GM21786 (cell line): ENCODE measurements around the gene PPP6R2.
"Not testable (repeated sequence)": the region's sequence is repeated elsewhere in the genome, so short reads cannot be mapped to it uniquely, and the experiment has no call there.

Experiments used
- ATAC-seq: cut with Tn5 transposase; IDR thresholded peaks from one replicate; pipeline ENCODE4 v1.9.1; 2021; ENCODE audit not compliant: unreplicated experiment

The PPP6R2 gene

DNA sequence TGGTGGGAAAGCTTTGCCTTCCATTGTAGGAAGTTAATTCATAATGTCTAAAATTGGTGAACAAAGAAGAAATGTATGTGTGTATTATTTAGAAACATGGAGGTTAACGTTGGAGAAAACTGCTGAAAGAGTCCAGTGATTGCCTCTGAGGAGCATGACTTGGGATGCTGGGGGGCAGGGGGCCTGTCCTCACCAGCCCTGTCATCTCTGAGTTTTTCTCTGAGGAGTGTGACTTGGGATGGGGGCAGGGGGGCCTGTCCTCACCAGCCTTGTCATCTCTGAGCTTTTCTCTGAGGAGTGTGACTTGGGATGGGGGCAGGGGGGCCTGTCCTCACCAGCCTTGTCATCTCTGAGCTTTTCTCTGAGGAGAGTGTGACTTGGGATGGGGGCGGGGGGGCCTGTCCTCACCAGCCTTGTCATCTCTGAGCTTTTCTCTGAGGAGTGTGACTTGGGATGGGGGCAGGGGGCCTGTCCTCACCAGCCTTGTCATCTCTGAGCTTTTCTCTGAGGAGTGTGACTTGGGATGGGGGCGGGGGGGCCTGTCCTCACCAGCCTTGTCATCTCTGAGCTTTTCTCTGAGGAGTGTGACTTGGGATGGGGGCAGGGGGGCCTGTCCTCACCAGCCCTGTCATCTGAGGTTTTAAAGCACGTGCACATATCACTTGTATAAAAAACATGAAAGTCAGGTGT is 54.4 kb downstream of the PPP6R2 start:
- not testable (repeated sequence) for ATAC-seq

DNA sequence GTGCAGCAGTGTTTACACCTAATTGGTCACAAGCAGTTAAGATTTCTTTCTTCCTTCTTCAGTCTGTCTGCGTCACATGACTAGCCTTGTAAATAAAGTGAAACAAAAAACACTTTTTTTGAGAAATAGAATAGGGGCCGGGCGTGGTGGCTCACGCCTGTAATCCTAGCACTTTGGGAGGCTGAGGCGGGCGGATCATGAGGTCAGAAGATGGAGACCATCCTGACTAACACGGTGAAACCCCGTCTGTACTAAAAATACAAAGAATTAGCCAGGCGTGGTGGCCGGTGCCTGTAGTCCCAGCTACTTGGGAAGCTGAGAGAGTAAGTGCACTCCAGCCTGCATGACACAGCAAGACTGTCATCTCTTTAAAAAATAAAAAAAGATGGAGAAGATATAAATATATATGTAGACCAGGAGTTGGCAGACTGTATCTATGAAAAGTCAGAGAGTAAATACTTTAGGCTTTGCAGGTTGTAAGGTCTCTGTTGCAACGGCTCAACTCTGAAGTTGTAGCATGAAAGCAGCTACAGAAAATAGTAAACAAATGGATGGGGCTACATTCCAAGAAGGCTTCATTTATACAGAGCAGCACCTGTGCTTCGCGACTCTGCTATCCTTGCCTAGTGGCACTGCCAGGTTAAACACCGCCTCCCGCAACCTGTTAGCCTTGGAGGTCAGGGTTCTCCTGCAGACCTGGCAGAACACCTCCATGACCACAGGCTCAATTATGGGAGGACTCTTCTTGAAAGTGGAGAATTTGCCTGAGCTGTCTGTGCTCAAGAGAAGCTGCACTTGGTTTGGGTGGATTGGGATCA is 55.9 kb downstream of the PPP6R2 start:
- ATAC-seq, result no peak

DNA sequence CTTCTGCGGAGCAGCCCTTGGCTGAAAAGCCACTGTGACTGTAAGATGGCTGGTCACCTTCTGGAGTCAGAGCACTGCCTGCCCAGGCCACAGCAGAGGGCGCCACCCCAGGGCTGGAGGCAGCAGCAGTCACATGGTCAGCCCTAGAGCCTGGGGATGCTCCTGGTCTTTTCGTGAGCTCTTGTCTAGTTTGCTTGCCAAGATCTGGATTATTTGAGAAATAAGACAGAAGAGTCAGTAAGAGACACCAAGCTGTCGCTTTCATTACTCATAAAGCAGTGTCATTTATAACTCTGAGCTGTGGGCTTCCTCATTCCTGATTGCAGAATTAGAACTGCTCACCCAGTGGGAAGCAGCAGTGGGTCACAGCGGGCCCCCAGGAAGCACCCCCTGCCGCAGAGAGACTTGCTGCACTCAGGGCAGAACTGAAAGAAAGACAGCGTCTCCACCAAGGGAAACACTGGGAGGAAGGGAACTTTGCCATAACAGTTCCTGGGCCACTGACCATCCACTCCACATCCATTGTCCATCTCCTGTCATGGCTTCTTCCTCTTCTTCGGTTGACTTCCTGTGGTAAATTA is 56.7 kb downstream of the PPP6R2 start:
- no peak for ATAC-seq

DNA sequence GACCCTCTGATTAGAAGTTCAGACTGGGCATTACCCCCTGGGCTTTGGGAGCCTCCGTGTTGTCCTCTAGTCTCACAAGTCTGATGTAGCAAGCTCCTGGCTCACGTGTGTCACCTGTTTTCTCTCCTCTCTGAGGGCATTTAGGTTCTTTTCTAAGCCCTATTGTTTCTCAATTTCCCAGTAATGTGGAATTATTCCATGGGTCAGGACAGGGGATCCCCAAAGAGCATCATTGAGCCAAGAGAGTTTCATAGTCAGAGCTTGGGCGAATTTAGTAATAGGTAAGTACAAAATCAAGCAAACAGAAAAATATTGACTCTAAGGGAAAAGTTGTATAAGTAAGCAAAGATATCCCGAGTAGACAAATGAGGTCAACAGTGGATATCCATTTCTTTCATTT is 57.3 kb downstream of the PPP6R2 start:
- ATAC-seq, result no peak

DNA sequence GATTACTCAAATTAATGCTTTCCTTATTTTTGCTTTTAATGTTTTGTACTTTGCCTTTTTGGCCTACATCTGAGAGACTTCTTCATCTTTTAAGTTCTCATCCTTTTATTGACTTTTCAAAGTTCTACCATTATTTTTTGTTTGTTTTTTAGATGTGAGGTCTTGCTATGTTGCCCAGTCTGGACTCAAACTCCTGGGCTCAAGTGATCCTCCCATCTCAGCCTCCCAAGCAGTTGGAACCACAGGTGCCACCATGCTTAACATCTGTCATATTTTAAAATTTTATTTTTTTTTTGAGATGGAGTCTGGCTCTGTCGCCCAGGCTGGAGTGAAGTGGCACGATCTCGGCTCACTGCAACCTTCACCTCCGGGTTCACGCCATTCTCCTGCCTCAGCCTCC is 57.8 kb downstream of the PPP6R2 start:
- no peak for ATAC-seq

DNA sequence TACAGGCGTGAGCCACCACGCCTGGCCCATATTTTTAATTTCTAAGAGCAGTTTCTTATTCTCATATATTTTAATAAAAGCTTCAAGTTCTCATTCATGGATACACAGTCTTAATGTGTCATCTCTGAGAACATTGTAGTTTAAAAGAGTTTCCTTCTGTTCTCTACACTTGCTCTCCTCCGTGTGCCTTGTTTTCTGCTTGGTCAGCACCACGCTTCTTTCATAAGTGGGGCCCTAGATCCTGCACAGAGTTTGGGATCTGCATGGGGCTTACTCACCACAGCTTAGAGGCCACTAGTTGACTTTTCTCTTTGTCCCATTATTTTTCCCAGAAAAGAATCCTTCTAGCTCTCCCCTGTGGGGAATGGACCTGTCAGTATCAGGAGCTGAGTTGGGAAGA is 58.8 kb downstream of the PPP6R2 start:
- ATAC-seq, result no peak

DNA sequence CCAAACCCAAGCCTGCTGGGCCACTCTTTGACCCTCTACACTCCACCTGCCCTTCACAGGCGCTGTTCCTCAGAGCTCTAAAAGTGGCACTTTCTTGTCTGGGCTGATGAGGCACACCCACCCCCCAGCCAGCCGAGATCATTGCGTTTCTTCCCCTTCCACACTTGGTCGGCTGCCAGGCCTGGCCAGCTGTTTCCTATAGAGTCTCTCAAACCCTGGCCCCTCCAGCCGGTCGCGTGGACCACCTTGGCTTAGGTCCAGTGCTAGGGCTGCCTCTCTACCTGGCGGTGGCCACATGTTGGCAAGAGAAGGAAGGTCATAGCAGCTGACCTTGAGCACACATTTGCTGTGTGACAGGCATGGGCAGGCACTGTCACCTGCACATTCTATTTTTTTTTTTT is 60.6 kb downstream of the PPP6R2 start:
- no peak for ATAC-seq

DNA sequence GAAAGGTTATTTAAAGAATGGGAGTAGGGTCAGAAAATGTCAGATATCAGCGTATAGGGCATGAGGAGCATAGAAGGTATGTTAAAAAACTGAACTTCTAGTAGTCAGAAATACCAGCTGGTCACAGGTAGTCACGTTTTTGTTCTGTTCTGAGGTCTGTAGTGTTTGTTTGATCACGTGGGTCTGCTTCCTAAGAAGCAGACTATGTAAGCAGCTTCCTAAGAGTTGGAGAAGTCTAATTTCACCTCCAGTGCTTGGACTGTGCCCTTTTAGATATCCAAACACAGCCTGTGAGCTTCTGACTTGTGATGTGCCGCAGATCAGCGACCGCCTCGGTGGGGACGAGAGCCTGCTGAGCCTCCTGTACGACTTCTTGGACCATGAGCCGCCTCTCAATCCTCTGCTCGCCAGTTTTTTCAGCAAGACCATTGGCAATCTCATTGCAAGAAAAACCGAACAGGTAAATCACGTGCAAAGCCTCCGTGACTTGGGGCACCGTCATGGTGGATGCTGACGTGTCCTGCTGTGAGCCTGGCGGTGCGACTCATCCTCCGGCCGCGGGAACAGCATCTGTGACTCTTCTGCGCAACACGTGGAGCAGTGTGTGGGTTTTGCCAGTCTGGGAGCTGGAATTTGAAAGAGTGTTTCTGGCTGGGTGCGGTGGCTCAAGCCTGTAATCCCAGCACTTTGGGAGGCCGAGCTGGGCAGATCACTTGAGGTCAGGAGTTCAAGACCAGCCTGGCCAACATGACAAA is 63.5 kb downstream of the PPP6R2 start:
- ATAC-seq, result no peak

DNA sequence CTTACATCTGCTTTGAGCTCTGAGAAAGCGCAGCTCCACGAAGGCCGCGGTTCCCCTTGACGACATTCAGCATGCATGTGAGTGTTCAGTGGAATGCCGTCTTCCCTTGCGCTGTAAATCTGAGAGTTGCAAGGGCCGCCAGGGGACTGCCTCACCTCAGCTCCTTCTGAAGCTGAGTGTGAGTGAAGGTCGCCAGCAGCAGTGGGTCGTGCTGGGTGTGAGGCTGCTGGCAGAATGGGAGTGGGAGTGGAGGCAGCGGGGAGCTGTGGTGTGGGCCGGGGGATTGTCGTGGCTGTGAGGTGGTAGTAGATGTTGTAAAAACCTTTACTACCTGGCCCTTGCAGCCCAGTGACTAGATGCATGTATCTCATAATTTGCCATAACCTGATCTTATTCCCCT is 65.2 kb downstream of the PPP6R2 start:
- ATAC-seq, result no peak

DNA sequence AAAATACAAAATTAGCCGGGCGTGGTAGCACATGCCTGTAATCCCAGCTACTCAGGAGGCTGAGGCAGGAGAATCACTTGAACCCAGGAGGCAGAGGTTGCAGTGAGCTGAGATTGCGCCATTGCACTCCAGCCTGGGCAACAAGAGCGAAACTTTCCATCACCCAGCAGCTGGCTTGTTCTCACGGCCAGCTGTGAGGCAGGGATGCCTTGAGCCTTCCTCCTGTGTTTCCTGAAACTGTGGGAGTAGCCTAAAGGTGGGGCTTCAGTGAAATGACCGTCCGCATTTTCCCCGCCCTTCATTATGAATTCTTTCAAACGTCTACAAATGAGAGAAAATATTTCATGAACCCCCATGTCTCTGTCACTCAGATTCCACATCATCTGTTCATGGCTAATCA is 65.8 kb downstream of the PPP6R2 start:
- ATAC-seq, result not testable (repeated sequence)

DNA sequence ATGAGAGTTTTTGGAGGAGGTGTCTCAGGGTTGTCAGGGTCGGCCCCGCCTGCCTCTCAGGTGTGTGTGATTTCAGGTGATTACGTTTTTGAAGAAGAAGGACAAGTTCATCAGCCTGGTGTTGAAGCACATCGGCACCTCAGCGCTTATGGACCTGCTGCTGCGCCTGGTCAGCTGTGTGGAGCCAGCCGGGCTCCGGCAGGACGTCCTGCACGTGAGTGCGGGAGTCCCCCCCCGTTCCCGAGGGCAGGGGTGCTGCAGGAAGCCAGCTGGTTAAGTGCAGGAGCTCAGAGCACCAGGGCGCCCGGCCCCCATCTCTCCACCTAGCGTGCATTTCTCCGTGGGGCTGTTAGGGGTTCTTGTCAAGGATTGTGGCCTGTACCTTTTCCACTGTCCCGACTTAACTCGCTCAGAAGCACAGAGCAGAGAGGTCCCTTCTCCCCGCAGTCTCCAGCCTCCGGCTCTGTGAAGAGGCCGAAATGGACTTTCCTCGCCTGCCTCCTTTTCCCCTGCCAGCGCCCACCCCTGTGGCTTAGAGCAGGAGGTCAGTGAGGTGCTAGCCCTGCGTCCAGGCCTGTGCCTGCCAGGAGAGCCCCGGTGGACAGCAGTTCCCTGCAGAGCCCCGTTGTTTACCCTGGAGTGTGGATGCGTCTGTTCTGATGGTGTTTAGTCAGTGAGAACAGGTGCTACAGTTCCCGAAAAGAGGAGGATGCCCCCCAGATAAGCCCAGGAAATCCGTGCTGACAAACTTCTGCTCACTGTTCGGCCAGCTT is 71.5 kb downstream of the PPP6R2 start:
- no peak for ATAC-seq

DNA sequence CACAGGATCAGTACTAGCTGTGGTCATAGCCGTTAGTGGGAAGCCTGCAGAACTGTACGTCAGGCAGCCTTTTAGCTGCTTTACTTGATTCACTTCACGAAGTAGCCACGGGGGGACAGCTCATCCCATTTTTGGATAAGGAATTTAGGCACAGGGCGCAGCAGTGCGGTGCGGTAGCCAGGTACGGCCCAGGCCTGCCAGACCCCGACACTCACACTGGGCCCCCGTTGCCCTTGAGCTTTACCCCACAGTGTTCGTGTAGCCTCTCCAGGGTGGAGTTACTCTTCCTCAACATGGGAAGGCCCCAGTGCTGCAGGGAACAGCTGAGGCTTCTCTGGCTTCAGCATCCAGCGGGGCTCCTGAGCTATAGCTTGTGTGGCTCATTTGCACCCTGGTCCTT is 72.3 kb downstream of the PPP6R2 start:
- no peak for ATAC-seq

DNA sequence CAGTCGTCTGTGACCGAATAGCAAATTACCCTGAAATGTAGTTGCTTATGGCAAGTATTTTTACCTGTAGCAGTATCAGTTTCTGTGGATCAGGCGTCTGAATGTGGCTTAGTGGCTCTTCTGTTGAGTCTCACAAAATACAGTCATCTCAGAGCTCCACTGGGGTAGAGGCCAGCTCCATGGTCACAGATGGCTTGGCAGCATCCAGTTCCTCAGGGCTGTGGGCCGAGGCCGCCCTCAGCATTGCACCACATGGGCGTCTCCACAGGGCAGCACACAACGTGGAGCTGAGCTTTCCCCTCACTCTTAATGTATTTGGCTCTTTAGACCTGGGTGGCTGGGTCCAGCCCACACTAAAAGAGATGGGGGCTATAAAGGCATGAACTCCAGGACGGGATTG is 73.9 kb downstream of the PPP6R2 start:
- no peak for ATAC-seq

DNA sequence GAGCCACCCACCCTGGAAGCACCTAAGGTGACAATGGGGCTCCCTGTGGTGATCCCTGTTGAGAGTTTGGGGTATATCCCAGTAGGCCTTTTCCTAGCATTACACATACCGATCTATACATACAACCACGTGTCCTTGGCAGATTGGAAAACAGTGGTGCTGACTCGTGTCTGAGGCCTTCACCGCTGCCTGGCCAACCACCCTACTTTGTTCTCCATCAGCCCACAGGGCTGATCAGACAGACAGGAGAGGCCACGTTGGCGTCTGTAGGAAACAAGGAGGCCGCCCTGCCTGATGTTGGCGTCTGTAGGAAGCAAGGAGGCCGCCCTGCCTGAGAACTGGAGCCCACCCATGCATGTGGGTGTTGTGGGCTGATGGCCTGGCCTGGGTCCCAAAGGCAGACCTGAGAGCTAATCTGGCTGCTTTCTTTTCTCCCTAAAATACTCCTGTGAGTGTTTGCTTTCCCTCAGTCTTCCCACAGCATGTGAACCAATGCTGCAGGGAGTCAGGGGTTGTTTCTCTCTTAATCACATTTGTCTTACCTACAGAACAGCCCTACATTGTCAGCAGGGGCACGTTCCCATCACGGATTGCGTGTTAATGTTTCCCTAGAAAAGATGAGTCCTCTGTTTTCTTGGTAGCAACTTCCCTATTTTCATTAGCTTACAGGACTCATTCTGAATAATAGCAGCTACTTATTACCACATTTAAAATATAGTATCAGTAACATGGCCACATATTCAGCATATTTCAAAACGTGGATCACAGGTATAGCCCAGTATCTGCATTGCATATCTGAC is 74.5 kb downstream of the PPP6R2 start:
- no peak for ATAC-seq

DNA sequence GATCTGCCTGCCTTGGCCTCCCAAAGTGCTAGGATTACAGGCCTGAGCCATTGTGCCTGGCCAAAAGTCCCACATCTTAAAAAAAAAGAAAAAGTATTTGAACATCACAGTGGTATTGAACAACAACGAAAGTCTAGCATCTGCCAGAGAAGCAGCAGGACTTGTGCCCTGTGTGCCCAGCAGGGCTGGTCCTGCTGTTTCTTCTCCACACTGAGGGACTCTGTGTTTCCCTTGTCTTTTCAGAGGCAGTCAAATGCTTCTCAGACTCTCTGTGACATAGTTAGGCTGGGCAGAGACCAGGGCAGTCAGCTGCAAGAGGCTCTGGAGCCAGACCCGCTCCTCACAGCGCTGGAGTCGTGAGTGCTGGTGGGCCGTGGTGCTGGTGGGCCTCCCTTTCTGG is 75.5 kb downstream of the PPP6R2 start:
- no peak for ATAC-seq

DNA sequence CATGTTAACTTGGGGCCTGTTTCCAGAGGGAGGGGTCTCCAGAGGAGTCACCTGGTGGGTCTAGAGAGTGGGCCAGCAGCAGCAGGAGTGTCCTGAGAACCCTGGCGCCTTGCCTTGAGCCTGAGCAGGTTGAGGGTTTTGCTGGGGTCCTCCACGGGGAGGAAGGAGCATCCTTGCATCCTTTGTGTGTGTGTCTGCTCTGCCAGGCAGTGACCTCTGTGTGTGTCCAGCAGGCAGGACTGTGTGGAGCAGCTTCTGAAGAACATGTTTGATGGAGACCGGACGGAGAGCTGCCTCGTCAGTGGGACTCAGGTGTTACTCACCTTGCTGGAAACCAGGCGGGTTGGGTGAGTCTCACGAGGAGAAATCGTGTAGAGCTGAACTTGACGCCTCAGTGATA is 76.0 kb downstream of the PPP6R2 start:
- no peak for ATAC-seq

DNA sequence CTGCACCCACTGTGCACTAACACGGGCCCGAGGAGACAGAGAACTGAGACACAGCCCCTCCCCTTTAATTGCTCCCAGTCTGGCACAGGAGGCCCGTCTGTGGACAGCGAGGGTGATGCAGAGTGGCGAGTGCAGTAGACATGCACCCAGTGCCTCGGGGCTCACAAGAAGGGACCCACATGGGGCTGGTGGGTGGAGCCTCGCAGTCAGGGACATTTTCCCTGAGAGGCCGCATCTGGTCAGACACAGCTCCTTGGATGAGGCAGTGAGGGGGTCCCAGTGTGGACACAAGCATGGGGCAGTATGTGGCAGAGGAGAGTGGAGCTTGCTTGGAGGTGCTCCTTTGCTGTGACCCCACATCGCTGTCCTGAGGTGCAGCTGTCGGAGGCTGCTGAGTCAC is 76.9 kb downstream of the PPP6R2 start:
- ATAC-seq, result no peak

DNA sequence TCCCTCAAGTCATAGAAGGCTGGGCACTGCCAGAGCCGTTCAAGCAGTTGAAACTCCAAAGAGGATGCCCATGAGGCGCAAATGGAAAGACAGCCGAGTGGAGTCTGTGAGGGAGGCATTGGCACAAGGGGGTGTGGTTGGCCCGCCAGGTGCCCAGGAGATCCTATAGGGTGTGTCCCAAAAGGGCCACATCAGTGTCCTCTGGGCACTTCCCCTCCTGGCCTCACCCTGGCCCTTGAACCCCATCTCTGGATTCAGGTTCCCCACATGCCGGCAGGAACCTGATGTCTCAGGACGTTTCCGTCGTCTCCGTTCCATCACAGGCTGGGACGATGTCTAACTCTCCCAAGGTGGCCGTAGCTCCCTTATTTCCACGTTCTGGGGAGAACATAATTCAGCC is 77.5 kb downstream of the PPP6R2 start:
- no peak for ATAC-seq

DNA sequence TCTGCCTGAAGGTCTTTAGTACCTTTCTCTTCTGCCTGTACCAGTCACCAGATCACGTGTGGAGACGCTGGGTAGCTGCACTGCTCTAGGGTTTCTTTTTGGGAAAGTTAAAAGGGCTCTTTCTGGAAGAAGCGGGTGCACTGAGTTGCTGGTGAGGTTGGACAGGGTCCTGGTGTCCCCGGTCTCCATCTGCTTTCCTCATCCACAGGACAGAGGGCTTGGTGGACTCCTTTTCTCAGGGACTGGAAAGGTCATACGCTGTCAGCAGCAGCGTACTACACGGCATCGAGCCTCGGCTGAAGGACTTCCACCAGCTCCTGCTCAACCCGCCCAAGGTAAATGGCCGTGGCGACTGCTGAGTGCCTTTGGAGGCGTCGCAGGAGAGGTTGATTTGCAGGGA is 78.9 kb downstream of the PPP6R2 start:
- ATAC-seq, result no peak
